Panc1 (cell line): ENCODE results near the gene MTRFR. TPM values are rescaled to one million over a fixed set of nuclear protein-coding genes. Genes with fewer than 3 reads are reported as not detected.

Experiments
- ATAC-seq: fragments of 200-7000 bp; cut with Tn5 transposase; 2 replicates; pipeline ENCODE4 v1.9.1; 2020; ENCODE audit warnings: mild to moderate bottlenecking, moderate library complexity
- BruUV-seq: library from RNA; stranded (reverse); fragments of 400-500 nt; replicated peaks from 2 replicates; lab custom pipeline; 2021; lab: Mats Ljungman, UMichigan
- CTCF ChIA-PET: fragments of 300-600 bp; sonication (Branson Sonifier 250); formaldehyde crosslinking; loops from one replicate; lab custom pipeline; 2022; ENCODE audit warnings: antibody characterized with exemption; lab: Charles Lee
- POLR2A ChIA-PET: fragments of 300-600 bp; sonication (Branson Sonifier 250); formaldehyde crosslinking; loops from one replicate; lab custom pipeline; 2022; ENCODE audit warnings: antibody characterized with exemption; lab: Charles Lee
- DNase-seq: peaks from one replicate; pipeline ENCODE4 v3.0.0-alpha.2; 2010; ENCODE audit warnings: low read depth, low spot score
- H3K27ac ChIP-seq: 2 replicates; pipeline ENCODE4 v1.5.1; 2011; ENCODE audit warnings: mild to moderate bottlenecking, low read length, inconsistent platforms
- H3K27me3 ChIP-seq: fragments of 200-500 bp; sonication (Bioruptor generic); 2 replicates; pipeline ENCODE4 v1.6.0; 2014; ENCODE audit warnings: low read length, inconsistent platforms; ENCODE audit not compliant: control insufficient read depth, insufficient read depth
- H3K36me3 ChIP-seq: fragments of 200-500 bp; sonication (Bioruptor generic); 2 replicates; pipeline ENCODE4 v1.5.1; 2014; ENCODE audit warnings: inconsistent platforms, mild to moderate bottlenecking, low read length, moderate library complexity; ENCODE audit not compliant: control insufficient read depth, insufficient read depth
- H3K4me1 ChIP-seq: 2 replicates; pipeline ENCODE4 v1.5.1; 2011; ENCODE audit warnings: inconsistent platforms, mild to moderate bottlenecking, low read length, moderate library complexity; ENCODE audit not compliant: control insufficient read depth, insufficient read depth
- H3K4me3 ChIP-seq, 2 experiments: 2 replicates each; pipeline ENCODE4 v1.5.1; 2011 to 2012; ENCODE audit warnings: low read depth in 2 of 2, low read length in 2 of 2, mild to moderate bottlenecking in 2 of 2, inconsistent platforms in 1 of 2, moderate library complexity in 1 of 2
- H3K9me3 ChIP-seq: fragments of 200-500 bp; sonication (Bioruptor generic); 2 replicates; pipeline ENCODE4 v1.5.1; 2014; ENCODE audit warnings: low read depth, mild to moderate bottlenecking, inconsistent platforms, low read length, moderate library complexity; ENCODE audit not compliant: control insufficient read depth, insufficient read depth
- CTCF ChIP-seq: fragments of 450-650 bp; IDR thresholded peaks from 2 replicates; pipeline ENCODE4 v1.5.1; 2017; ENCODE audit warnings: mild to moderate bottlenecking
- POLR2AphosphoS5 ChIP-seq: IDR thresholded peaks from 2 replicates; pipeline ENCODE4 v1.6.1; 2012; ENCODE audit warnings: mild to moderate bottlenecking, low read depth, low read length, moderate library complexity
- REST ChIP-seq, 2 experiments: IDR thresholded peaks; 2 replicates each; pipeline ENCODE4 v1.6.1; 2011 to 2012; ENCODE audit warnings: low read depth in 2 of 2, control low read depth in 1 of 2, low read length in 1 of 2, mild to moderate bottlenecking in 1 of 2, moderate library complexity in 1 of 2; ENCODE audit not compliant: insufficient read depth in 1 of 2
- SIN3A ChIP-seq: IDR thresholded peaks from 2 replicates; pipeline ENCODE4 v1.6.1; 2012; ENCODE audit warnings: low read depth, mild to moderate bottlenecking, low read length, moderate library complexity, borderline replicate concordance; ENCODE audit not compliant: insufficient read depth
- TCF7L2 ChIP-seq: IDR thresholded peaks from 2 replicates; pipeline ENCODE4 v1.6.1; 2011; ENCODE audit warnings: mild to moderate bottlenecking, low read depth, low read length, inconsistent platforms
- in situ Hi-C: cut with HindIII; loops from 2 replicates; pipeline ENCODE4 v1.10.0; 2016; ENCODE audit warnings: low sequenced_read_pairs, low pct_unique_long_range_greater_than_20kb
- intact Hi-C: fragments of 100-400 bp; cut with micrococcal nuclease; formaldehyde crosslinking; loops from one replicate; pipeline ENCODE4 v1.10.0; 2022; ENCODE audit not compliant: unreplicated experiment
- total RNA-seq: library from RNA; stranded (reverse); gene quantifications from one replicate; pipeline ENCODE4 v1.2.1, GENCODE V29; 2021; ENCODE audit not compliant: unreplicated experiment

MTRFR gene
- total RNA-seq, 1 experiment from 2014 or later: 21.5 TPM

- ChIA-PET POLR2A (no interaction called here), CTCF (no interaction called here)
- Histone ChIP-seq H3K36me3 (peaks cover 11% of the 10 kb centered on the region), H3K9me3 (no peaks in the 10 kb centered on the region), H3K27me3 (no peaks in the 10 kb centered on the region), H3K4me3 (no peak overlapping the region), H3K4me1 (no peaks in the 10 kb centered on the region), H3K27ac (no peak overlapping the region)
- ATAC-seq: no peak
- BruUV-seq: no TSS peak
- intact Hi-C loops: no loop called here
- TF ChIP-seq SIN3A: no peak
- no peak for TF ChIP-seq REST (IDR thresholded peaks at IDR 0.05; ENCODE audit: insufficient read depth in 1 of 2, low read depth in 2 of 2, low read length in 1 of 2)
- no peak for TF ChIP-seq POLR2AphosphoS5
- no peak for TF ChIP-seq TCF7L2
- TF ChIP-seq CTCF: no peak
- in situ Hi-C loops: no loop called here
- DNase-seq: no peak
These were observed 55.6 kb downstream of the MTRFR start for GRCh38 chr12:123288751-123289346.

- CTCF ChIA-PET: no interaction called here
- H3K4me1 ChIP-seq: no peaks in the 10 kb centered on the region
- peaks cover 20% of the 10 kb centered on the region for H3K36me3 ChIP-seq
- no peak for TF ChIP-seq POLR2AphosphoS5
- TF ChIP-seq CTCF: no peak
- TF ChIP-seq TCF7L2: no peak
- TF ChIP-seq SIN3A: no peak
- TF ChIP-seq REST (IDR thresholded peaks at IDR 0.05; ENCODE audit: insufficient read depth in 1 of 2, low read depth in 2 of 2, low read length in 1 of 2): no peak
- in situ Hi-C loops: no loop called here
- no peak overlapping the region for H3K27ac ChIP-seq
- DNase-seq (no peak), ATAC-seq (no peak)
- no TSS peak for BruUV-seq
- H3K27me3 ChIP-seq: no peaks in the 10 kb centered on the region
- no peak overlapping the region for H3K4me3 ChIP-seq
- POLR2A ChIA-PET: no interaction called here
- intact Hi-C loops: no loop called here
- no peaks in the 10 kb centered on the region for H3K9me3 ChIP-seq
These were observed 56.7 kb downstream of the MTRFR start for GRCh38 chr12:123289911-123290310.
